HEK293T (cell line): ENCODE results near the gene RPL21.

ENCODE experiments used
- ARNT ChIP-seq: fragments of 450-650 bp; IDR thresholded peaks from 2 replicates; pipeline ENCODE4 v1.6.1; 2017; ENCODE audit warnings: mild to moderate bottlenecking
- BHLHE40 ChIP-seq: fragments of 450-650 bp; IDR thresholded peaks from 2 replicates; pipeline ENCODE4 v1.6.1; 2016; ENCODE audit warnings: mild to moderate bottlenecking, moderate library complexity, borderline replicate concordance
- FOXA1 ChIP-seq: fragments of 450-650 bp; IDR thresholded peaks from 2 replicates; pipeline ENCODE4 v1.6.1; 2016; ENCODE audit warnings: mild to moderate bottlenecking
- FOXM1 ChIP-seq: fragments of 450-650 bp; IDR thresholded peaks from 2 replicates; pipeline ENCODE4 v1.6.1; 2017; ENCODE audit warnings: mild to moderate bottlenecking, borderline replicate concordance
- LEF1 ChIP-seq: fragments of 450-650 bp; IDR thresholded peaks from 2 replicates; pipeline ENCODE4 v1.6.1; 2017; ENCODE audit warnings: mild to moderate bottlenecking, borderline replicate concordance
- NFRKB ChIP-seq: fragments of 450-650 bp; IDR thresholded peaks from 2 replicates; pipeline ENCODE4 v1.6.1; 2016; ENCODE audit warnings: mild to moderate bottlenecking, moderate library complexity
- SP1 ChIP-seq: fragments of 450-650 bp; IDR thresholded peaks from 2 replicates; pipeline ENCODE4 v1.6.1; 2017
- SUZ12 ChIP-seq: fragments of 450-650 bp; IDR thresholded peaks from 2 replicates; pipeline ENCODE4 v1.6.1; 2016; ENCODE audit warnings: mild to moderate bottlenecking
- TARDBP ChIP-seq: fragments of 450-650 bp; IDR thresholded peaks from 2 replicates; pipeline ENCODE4 v1.6.1; 2016
- ZNF384 ChIP-seq: fragments of 450-650 bp; IDR thresholded peaks from 2 replicates; pipeline ENCODE4 v1.6.1; 2016

GRCh38 chr13:27259831-27260230, 8.5 kb downstream of the RPL21 start:
- TF ChIP-seq ZNF384 (no peak), NFRKB (no peak), LEF1 (no peak), SUZ12 (no peak), BHLHE40 (no peak), SP1 (no peak), ARNT (no peak), FOXM1 (no peak), TARDBP (no peak), FOXA1 (no peak)
